ENCODE data around the gene MAST2.

MAST2 gene

DNA sequence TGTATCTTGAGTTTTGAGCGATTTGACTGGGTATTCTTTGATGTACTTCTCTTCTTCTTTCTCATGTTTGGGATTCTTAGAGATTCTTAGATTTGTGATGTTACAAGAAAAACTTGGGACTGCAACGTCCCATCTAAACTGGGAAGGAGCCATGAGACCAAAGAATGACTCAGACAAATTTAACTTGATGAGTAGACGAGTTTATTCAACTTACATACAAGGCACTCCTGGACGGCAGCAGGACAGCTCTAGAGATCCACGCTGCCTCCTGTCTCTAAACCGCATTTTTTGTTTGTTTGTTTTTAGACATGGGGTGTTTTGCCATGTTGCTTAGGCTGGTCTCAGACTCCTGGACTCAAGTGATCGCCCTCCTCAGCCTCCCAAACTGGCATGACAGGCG is 191.9 kb downstream of the MAST2 start:
- no peak for FAIRE-seq

DNA sequence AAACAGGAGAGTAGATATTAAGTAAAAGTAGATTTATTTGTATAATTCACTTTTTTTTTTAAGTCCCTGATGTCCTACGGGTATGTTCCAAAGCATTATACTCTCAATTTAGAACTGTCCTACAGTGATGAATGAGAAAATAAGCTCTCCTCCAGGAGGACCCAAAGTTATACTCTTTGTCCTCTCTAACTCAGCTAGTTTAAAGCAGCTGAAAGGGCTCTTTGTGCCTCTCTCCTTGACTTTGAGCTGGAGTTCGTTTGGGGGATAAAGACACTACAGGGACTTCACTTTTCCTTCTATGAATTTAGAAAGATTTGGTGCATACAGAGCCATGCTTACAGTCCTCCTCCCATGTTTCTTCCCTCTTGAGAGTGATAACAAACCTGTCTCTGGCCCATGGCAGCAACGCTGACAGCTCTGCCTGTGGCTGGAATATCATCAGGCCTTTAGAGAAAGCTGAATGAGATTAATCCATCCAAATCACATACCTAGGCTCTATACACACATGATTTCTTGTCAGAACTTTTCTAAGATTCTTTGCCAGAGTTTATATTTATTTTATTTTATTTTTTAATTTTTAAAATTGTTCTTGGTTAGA is 194.7 kb downstream of the MAST2 start:
- FAIRE-seq: no peak

DNA sequence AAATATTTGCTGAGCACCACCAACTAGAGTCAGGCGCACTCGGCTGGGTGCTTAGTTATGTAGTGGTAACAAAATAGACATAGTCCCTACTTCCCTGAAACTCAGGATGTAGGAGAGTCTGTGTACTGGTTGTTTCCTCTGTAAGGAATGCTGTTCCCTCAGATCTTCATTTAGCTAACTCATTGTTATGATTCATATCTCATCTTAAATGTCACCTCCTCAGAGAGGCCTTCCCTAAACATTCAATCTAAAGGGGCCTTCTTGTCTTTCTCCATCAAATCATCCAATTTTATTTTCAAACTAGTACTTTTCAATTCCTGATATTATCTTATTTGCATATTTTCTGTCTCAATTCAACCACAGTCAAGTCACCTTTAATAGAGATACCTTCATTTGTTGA is 196.1 kb downstream of the MAST2 start:
- no peak for FAIRE-seq

DNA sequence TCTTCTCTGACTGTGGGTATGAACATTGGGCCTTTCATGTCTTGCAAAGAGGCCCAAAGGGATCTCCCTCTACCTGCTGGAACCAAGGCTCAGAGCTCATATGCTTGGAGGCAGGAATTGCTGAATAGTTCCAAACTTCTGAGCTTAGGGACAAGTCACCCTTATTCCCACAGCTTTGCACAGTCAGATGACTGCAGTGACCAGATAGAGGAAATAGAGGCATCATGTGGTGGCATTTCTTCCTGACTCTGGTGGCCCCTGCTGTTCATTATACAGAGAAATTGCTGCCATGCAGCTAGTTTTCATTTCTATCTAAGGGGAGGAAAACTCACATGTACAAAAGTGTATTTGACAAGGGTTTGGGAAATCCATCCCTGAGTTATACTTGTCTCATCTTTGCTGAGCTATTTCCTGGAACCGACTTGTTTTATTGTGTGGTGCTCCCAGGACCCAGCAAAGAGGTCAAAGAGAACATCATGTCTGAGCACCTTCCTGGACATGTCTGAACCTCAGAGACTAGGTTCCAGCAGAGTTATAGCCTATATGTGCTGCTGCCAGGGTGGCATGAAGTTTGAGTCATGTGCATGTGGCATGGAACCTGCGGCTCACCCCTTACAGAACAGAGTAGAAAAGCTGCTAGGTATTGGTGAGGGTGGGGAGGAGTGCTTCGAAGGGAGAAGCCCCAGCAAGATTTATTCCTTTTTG is 197.8 kb downstream of the MAST2 start:
- no peak for FAIRE-seq

DNA sequence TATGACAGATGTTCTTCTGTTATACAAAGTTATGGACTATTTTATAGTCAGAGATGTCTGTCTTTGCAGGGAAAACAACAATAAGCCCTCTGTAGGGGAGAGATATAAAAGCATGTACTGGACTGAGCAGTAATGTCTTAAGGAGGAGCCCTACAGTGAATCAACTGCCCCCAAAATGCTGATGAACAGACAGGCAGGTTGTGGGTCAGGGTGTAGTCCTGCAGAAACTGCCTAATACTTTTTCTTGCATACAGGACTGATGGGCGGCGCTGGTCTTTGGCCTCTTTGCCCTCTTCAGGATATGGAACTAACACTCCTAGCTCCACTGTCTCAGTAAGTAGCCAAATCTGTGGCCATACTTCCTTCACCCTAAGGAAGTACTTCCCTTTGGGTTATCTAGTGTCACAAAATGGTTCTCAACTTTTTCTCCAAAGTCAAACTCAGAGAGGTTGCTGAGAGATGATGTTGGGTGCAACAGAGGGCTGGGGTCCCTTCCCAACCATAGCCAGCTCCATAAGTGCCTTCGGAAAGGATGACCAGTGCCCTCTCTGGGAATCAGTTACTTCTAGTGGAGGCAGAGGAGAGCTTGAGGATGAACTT is 199.2 kb downstream of the MAST2 start:
- no peak for FAIRE-seq

DNA sequence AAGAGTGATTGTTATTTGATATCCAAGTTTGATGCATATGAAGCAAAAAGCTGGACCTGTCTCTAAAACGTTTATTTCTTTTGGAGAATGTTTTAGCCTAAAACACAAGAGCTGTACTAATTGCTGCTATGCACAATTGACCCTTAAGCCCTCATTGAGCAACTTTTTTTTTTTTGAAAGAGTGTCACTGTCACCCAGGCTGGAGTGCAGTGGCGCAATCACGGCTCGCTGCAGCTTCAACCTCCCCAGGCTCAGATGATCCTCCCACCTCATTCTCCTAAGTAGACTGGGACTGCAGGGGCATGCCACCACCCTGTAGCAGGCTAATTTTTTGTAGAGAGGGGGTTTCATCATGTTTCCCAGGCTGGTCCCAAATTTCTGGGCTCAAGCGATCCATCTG is 199.9 kb downstream of the MAST2 start:
- FAIRE-seq: no peak

DNA sequence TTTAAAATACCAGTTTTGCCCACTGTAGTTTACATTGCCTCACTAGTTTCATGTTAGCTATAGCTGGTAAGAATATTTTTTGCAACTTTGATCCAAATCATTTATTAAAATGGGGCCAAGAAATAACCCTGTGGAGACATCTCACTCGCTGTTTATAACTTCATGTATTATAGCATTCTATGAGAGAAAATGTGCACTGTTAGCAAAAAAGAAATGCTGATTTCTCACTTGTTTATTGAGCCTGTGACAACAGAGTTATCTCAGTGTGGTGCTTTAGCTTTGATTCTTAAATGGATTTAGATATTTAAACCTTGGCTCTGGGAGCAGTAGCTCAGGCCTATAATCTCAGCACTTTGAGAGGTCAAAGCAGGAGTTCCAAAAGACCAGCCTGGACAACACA is 201.1 kb downstream of the MAST2 start:
- FAIRE-seq: no peak

DNA sequence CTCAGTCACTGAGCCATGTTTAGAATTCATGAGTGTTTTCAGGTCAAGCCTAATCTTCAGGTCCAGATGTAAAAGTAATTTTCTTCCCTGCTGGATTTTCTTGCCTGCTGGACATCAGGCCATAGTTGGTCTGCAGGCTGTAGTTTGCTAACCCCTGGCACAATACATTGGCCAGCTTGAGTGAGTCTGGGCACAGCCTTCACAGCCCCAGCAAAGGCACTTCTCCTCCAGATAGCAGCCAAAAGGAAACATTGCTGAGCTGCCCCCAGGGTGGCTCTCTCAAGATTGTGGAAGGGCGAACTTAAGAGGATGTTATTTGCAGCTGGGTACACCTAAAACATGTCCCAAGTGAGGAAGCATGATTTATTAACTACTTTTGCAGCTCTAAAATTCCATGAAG is 202.2 kb downstream of the MAST2 start:
- FAIRE-seq: no peak

DNA sequence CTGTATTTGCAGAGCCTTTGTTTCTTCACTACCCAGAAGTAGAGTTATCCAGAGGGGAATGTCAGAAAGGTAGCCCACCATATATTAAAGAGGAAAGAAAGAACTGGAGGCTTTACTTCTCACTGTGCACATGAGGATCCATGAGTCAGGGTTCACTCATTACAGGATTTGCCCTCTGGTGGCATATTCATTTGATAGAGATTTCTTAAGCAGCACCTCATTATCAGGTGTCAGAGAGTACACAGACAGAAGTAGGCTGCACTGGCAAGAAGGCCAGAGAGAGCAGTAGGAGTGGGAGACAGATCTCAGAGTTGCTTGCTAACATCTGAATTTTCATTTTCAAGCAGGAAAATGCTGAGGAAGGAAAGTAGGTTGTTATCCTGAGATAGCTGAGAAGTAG is 205.2 kb downstream of the MAST2 start:
- FAIRE-seq: no peak

DNA sequence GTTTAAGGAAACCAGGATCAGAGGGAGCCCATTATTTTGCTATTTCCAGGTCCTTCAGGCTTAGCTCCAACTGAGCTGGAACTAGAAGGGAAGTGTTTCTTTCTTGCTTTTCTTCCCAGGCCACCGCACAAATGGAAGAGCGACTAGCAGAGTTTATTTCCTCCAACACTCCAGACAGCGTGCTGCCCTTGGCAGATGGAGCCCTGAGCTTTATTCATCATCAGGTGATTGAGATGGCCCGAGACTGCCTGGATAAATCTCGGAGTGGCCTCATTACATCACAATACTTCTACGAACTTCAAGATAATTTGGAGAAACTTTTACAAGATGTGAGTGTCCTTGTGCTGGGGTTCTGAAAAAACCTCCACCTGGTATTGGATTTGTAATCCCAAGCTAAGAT is 207.2 kb downstream of the MAST2 start:
- no peak for FAIRE-seq

DNA sequence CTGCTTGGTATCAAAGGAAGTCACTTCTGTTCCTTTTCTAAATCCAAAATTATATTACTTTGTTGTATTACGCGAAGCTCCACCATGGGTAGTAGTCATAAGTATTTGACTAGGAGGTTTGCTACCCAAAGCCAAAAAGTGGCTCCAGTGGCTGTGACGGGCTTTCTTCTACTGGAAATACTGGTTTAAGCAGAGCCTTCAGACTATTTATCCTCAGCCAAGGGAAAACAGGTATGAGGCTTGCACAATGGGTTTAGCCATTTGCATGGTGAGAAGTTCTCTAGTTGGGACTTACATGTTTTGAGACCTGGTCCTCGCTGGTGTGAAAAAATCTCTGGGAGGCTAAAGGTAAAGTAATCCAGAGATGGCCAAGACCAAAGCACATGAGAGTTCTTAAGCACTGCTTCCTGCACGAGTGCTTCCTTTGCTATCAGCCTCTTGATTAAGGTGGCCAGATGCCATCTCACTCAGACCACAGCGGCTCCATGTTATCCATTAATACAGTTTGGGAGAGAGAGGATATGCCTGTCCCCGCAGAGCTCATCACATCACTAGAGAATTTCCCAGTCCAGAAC is 207.8 kb downstream of the MAST2 start:
- FAIRE-seq: no peak

DNA sequence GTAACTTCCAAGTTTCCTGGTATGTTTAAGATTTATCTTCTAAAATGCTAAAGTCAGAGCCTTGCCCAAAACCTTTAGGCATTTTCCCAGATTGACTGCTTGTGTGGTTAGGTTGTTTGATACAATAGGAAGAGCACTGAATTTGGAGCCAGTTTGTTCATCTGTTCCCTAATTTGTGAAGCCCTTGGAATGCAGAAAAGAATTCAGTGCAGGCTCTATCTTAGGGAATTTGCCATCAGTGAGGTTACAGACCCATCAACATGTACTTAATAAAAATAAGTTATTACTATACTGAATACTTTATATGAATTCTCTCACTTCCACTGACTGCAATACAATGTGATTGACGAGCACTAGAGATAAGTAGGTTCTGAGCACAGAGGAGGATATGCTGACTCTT is 208.8 kb downstream of the MAST2 start:
- no peak for FAIRE-seq

DNA sequence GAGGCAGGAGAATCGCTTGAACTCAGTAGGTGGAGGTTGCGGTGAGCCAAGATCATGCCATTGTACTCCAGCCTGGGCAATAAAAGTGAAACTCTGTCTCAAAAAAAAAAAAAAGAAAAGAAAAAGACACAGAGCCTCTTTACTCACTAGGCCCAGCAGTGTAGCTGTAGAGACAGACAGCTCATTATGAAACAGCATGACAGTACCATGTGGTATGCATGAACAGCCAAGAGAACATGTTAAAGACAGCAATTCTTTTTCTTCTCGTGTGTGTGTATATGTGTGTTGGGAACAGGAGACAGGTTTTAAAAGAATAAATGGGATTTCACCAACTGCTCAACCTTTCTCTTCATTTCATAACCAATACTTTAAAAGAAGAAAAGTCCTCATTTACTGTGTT is 210.2 kb downstream of the MAST2 start:
- no peak for FAIRE-seq

DNA sequence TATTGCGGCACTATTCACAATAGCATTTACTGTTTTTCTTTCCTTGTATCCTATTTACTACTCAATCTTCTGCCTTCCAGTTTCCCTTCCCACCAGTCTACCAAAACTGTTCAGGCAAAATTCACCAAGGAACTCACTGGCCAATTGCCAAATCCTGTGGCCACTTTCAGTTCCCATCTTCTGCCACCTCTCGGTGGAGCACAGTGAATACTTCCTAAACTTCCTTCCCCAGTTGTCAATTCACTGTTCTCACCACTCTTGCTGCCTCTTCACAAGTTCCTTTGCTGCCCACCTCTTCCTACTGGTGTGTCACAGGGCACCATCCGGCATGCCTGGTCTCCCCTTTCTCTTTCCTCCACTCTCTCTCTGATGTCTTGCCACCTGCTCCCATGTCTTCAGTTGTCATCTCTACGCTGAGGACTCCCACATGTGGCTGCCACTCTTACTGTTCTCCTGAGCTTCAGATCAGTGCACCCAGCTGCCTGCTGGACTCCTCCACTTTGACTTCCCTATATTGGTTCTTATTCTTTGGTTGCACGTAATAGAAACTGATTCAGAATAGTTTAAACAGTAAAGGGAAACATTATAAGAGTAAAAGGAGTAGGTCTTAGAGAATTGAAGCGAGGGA is 214.6 kb downstream of the MAST2 start:
- no peak for FAIRE-seq

DNA sequence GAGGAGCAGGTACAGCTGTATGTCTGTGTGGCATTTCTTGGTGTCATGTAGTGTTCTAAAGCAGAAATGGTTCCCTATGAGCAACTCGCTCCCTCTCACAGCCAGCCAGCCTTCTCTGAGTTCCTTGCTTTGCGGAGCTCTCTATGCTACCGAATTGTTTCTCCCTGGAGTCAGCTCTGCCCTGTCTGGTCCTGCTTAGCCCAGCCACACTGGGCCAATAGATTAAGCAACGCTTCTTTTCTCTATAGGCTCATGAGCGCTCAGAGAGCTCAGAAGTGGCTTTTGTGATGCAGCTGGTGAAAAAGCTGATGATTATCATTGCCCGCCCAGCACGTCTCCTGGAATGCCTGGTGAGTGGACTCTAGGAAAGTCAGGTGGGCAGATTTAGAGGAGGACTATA is 215.9 kb downstream of the MAST2 start:
- no peak for FAIRE-seq

DNA sequence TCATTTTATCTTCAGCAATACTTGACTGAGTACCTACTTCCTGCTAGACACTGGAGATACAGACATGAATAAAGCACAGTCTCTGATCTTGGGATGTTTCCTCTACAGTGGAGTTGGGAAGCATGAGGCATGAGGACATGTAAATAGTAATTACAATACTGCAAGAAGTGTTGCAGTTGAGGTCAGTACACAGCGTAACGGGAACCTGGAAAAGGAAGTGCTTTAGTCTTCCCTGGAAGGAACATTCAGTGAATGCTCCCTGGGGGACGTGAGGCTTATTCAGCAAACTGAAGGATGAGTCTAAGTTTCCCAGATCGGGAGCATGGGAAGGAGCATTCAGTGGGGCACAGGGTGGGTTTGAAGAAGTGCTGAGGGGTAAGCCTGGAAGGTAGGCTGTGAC is 216.6 kb downstream of the MAST2 start:
- no peak for FAIRE-seq

DNA sequence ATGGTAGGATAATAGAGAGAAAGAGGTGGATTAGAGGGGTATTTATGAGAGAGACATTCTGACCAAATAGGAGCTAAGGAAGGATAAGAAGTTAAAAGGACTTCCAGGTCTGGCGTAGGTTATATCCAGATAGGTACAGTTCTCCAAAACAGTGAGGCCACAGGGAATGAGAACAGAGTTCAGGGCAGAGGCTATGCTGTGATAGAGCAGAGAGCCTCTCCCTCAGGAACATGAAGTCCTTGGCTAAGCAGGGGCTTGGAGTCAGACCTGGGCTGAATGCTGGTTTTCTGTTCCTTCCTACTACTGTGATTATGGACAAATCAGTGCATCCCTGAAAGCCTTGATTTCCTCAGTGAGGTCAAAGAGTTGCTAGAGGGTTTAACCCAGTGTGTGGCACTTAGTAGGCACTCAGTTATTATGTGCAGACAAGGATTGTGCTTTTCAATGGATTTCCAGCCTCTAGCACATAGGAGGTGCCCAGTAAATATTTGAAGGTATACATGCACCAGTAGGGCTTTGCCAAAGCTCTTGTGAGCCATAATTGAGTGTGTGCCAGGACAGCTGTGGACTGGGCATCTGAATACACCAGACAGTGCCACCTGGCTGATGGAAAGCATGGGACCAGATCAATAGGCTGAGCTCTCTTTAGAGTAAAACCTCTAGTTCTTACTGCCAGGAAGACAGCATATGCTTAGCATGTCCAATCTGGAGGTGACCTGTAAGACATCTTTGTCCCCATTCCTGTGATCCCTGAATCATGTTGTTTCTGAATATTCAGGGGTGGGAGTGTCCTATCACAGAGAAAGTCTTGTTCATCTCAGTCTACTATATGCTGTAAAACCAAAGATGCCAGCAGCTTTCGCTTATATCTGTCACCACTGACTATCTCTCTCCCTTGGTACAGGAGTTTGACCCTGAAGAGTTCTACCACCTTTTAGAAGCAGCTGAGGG is 217.9 kb downstream of the MAST2 start:
- no peak for FAIRE-seq

DNA sequence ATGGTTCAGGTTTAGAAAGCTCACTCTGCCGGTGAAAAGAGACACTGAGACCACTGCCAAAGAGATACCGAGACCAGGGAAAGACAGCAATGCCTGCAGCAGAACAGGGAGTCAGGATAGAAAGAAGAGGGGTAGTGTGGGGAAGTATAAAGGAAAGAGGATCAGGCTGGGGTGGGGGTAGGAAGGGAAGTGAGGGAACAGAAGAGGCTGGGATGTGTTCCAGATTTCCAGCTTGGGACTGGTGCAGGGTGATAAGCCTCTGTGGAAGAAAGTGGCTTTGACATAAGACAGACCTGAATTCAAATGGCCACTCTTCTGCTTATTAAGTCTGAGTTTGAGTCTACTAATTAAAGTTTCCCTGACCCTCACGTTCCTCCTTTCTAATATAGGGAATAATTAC is 223.1 kb downstream of the MAST2 start:
- no peak for FAIRE-seq

DNA sequence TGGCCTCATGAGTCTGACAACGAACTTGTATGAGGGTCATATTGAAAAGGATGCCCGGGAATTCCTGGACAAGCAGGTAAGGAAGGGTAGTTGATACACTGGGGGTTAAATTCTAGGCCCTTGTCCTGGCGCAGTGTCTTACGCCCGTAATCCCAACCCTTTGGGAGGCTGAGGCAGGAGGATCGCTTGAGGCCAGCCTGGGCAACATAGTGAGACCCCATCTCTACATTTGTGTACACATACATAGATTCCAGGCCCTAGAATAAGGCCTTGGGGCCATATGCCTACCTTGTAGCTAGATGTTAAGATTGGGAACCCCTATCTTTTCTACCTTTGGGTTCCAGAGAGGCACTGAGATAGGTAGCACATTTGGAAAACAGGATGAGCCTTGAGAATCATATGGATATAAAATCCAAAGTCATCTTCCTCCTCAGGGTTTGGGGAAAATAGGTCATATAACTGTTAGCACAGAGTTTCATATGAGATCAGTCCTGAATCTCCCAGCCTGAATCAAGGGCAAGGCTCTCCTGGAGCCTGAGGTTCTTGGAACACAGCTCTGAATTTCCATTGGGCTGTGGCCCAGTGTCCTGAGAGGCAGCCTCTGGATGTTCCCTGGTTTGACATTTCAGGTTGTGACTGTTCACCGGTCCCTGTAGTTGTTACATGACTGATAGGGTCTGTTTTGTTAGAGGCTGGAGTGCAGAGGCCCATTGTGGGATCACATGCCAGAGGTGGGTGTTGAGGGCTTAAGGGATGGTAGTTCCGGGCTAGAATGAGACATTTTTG is 224.6 kb downstream of the MAST2 start:
- no peak for FAIRE-seq

DNA sequence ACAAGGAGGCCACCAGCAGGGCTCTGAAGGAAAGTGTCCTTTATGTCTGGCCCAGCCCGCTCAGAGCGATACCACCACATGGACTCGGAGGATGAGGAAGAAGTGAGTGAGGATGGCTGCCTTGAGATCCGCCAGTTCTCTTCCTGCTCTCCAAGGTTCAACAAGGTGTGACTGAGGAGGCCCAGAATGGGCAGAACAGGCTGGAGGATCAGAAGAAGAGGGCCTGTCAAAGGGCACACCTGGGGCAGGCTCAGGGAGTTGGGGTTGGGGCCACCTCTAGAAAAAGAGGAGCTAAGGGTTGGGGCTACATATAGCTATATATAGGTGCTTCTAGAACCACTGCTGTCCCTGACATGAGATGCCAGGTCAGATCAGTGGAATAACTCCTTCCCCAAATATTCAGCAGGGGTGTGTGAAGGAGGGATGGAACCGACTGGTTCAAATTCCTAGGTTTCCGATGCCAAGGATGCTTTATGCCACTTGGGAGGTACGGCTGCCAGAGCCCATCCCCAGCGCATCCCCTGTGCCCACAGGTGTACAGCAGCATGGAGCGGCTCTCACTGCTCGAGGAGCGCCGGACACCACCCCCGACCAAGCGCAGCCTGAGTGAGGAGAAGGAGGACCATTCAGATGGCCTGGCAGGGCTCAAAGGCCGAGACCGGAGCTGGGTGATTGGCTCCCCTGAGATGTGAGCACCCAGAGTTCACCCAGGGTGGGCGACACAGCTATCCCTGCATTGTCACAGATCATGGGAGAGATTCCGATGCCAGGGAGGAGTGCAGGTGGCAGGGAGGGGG is 226.9 kb downstream of the MAST2 start:
- no peak for FAIRE-seq

All from TTC549 (cell line).